Measurements from ENCODE around the gene ZNF740. TPM values are rescaled to one million over a fixed set of nuclear protein-coding genes. Genes with fewer than 3 reads are reported as not detected.

The ZNF740 gene
- total RNA-seq, 2 experiments from 2014 or later, result 31.6 to 58.2 TPM

- no peaks in the 10 kb centered on the region for H3K9me3 ChIP-seq (ENCODE audit: low read length)
- TF ChIP-seq EZH2phosphoT487 (IDR thresholded peaks at IDR 0.05; ENCODE audit: borderline replicate concordance, low read depth, low read length), result no peak
- peak; percentile 57 for TF ChIP-seq CTCF (conservative IDR thresholded peaks at IDR 0.05; ENCODE audit: low read length)
- peak overlapping the region; percentile 5; the same call in 1 of the 2 replicates for H2AFZ ChIP-seq (ENCODE audit: low read length)
- ChIA-PET POLR2A (interaction anchor here (0.5 to 0.6 kb wide), 2 partner anchors 121 to 1764 kb away, joined by 3 read pairs; partner anchors contain the start of gene SOAT2), CTCF (ENCODE audit: unreplicated experiment) (no interaction called here)
- no peaks in the 10 kb centered on the region for H3K79me2 ChIP-seq (ENCODE audit: insufficient read depth, low read depth, low read length)
- H3K4me2 ChIP-seq (ENCODE audit: low read length), result no peak overlapping the region
- H3K4me1 ChIP-seq (ENCODE audit: insufficient read depth, low read length, poor library complexity, severe bottlenecking), result peaks cover 38% of the 10 kb centered on the region
- no peak for DNase-seq (ENCODE audit: low spot score)
- no peaks in the 10 kb centered on the region for H3K36me3 ChIP-seq (ENCODE audit: insufficient read depth, low read length)
- no peaks in the 10 kb centered on the region for H4K20me1 ChIP-seq (ENCODE audit: insufficient read depth, low read length)
- no peak overlapping the region for H3K27ac ChIP-seq (ENCODE audit: low read depth, low read length, poor library complexity, severe bottlenecking)
- BruUV-seq (replicated peaks), result no TSS peak
- no peak overlapping the region for H3K4me3 ChIP-seq (ENCODE audit: low read depth, low read length, poor library complexity, severe bottlenecking)
- no peaks in the 10 kb centered on the region for H3K9me2 ChIP-seq (ENCODE audit: insufficient read depth, low read length)
- intact Hi-C loops (cut with micrococcal nuclease; ENCODE audit: unreplicated experiment), result no loop called here
These were observed 43.8 kb downstream of the ZNF740 start for GRCh38 chr12:53224061-53224896.

- no peaks in the 10 kb centered on the region for H4K20me1 ChIP-seq (ENCODE audit: insufficient read depth, low read length)
- POLR2A ChIA-PET, result no interaction called here
- H3K9me3 ChIP-seq (ENCODE audit: low read length), result no peaks in the 10 kb centered on the region
- no peak overlapping the region for H2AFZ ChIP-seq (ENCODE audit: low read length)
- no TSS peak for BruUV-seq (replicated peaks)
- no peak overlapping the region for H3K4me2 ChIP-seq (ENCODE audit: low read length)
- CTCF ChIA-PET (ENCODE audit: unreplicated experiment), result no interaction called here
- no peak for DNase-seq (ENCODE audit: low spot score)
- H3K9me2 ChIP-seq (ENCODE audit: insufficient read depth, low read length), result no peaks in the 10 kb centered on the region
- TF ChIP-seq EZH2phosphoT487 (IDR thresholded peaks at IDR 0.05; ENCODE audit: borderline replicate concordance, low read depth, low read length) (no peak), CTCF (conservative IDR thresholded peaks at IDR 0.05; ENCODE audit: low read length) (no peak)
- intact Hi-C loops (cut with micrococcal nuclease; ENCODE audit: unreplicated experiment), result no loop called here
- no peaks in the 10 kb centered on the region for H3K36me3 ChIP-seq (ENCODE audit: insufficient read depth, low read length)
- H3K79me2 ChIP-seq (ENCODE audit: insufficient read depth, low read depth, low read length), result no peaks in the 10 kb centered on the region
- H3K27ac ChIP-seq (ENCODE audit: low read depth, low read length, poor library complexity, severe bottlenecking), result no peak overlapping the region
- peaks cover 34% of the 10 kb centered on the region for H3K4me1 ChIP-seq (ENCODE audit: insufficient read depth, low read length, poor library complexity, severe bottlenecking)
- H3K4me3 ChIP-seq (ENCODE audit: low read depth, low read length, poor library complexity, severe bottlenecking), result no peak overlapping the region
These were observed 44.5 kb downstream of the ZNF740 start for GRCh38 chr12:53224897-53225634.

Measured in OCI-LY7 (cell line).